Upper lobe of left lung (tissue), 4 donors: Measurements from ENCODE around the gene OLFML1.

ENCODE experiments used
- EP300 ChIP-seq, 4 donors: sonication (generic); formaldehyde crosslinking; IDR thresholded peaks; one replicate each; pipeline ENCODE4 v1.5.1; 2017; ENCODE audit warnings: antibody characterized with exemption in 4 of 4, control low read depth in 2 of 4
- POLR2A ChIP-seq, 4 donors: fragments of 450-650 bp; IDR thresholded peaks; one replicate each; pipeline ENCODE4 v1.5.1; 2016 to 2017; ENCODE audit warnings: antibody characterized with exemption in 4 of 4, mild to moderate bottlenecking in 2 of 4

DNA sequence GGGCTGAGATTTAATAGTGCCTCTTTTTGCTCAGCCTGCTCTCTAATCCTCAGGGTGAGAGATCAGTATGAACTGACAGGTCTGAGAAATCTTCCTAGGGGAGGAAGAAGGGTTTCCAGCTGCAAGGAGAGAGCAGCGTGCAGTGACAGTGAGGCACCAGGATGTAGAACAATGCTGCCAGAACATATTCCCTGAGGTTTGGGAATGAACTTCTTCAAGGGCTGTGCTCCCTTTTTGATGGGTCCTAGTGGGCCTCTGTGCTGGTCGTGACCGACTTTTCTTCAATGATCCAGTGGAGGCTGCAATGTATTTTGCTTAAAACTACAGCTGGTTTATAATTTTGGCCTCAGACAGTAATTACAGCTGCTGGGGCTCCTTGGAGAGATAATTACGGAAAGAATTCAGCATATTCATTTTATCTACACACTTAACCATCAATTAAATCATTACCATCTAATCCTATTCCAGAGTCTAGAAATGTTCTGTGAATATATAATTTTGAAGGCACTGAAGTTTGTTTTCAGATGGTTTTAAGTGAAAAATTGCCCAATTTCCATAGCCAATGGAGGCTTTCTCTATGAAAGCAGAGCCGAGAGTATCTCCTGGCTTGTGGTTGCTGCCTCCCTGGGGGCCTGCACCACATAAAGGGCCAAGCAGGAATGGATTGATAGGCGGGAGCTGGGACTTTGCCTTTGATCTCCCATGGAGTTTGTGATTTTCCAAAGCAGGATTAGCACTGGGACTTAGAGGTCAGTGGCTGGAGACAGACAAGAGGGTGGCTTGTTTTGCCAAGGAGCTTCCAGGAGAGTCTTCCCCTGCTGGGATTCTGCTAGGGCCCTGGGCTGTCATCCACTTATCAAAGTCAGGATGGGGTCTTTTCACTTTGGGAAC lies 41.0 kb upstream of the OLFML1 start:
- TF ChIP-seq EP300 (IDR thresholded peaks at IDR 0.05) (no peak), POLR2A (IDR thresholded peaks at IDR 0.05) (no peak)
